Measurements from ENCODE around the gene CTH. TPM values are rescaled to one million over a fixed set of nuclear protein-coding genes. Genes with fewer than 3 reads are reported as not detected.

CTH gene
- total RNA-seq, 4 donors from 2014 or later = 1.3 to 6.9 (median 2.5) TPM

- no peak overlapping the region for H3K4me3 ChIP-seq
- in situ Hi-C loops (cut with MboI; ENCODE audit: low sequenced_read_pairs in 4 of 4) = no loop called here
- intact Hi-C loops (cut with DNase I; ENCODE audit: low total_unique reads) = no loop called here
- no peak overlapping the region for H3K27ac ChIP-seq
- peaks cover 3 to 54% of the 10 kb centered on the region in 2 donors for H3K36me3 ChIP-seq
- DNase-seq (no peak), ATAC-seq (no peak)
- H3K9me3 ChIP-seq = no peaks in the 10 kb centered on the region
- TF ChIP-seq POLR2A (IDR thresholded peaks at IDR 0.05) (no peak), CTCF (IDR thresholded peaks at IDR 0.05 in 4 of 5, conservative IDR thresholded peaks at IDR 0.05 in 1 of 5) (no peak)
- H3K27me3 ChIP-seq = no peaks in the 10 kb centered on the region
- H3K4me1 ChIP-seq = no peaks in the 10 kb centered on the region
These were observed 18.7 kb downstream of the CTH start for GRCh38 chr1:70429757-70430156.

DNA sequence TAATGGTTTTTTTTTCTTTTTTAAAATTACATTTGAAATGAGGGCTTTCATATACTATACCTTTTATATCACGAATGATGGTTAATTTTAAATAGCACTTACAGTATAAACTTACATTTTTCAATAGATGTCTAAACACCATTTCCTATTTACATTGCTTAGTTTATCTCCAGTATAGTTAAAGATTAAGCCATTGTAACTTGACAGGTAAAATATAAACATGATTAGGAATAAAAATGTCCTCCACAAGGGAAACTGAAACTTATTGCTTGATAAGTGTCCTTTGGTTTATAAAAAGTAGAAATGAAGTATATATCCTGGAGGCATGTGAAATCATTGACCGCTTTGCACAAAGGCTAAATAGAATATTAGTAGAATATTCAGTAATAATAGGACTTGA lies 20.2 kb downstream of the CTH start:
- H3K9me3 ChIP-seq = no peaks in the 10 kb centered on the region
- ATAC-seq = no peak
- in situ Hi-C loops (cut with MboI; ENCODE audit: low sequenced_read_pairs in 4 of 4) = no loop called here

GRCh38 chr1:70431874-70432273 lies 20.8 kb downstream of the CTH start:
- Histone ChIP-seq H3K9me3 (no peaks in the 10 kb centered on the region), H3K27ac (no peak overlapping the region), H3K4me3 (no peak overlapping the region), H3K27me3 (no peaks in the 10 kb centered on the region), H3K36me3 (peaks cover 3 to 60% of the 10 kb centered on the region in 2 donors), H3K4me1 (no peaks in the 10 kb centered on the region)
- no peak for ATAC-seq
- in situ Hi-C loops (cut with MboI; ENCODE audit: low sequenced_read_pairs in 4 of 4) (no loop called here), intact Hi-C loops (cut with DNase I; ENCODE audit: low total_unique reads) (no loop called here)
- DNase-seq = no peak
- TF ChIP-seq CTCF (IDR thresholded peaks at IDR 0.05 in 4 of 5, conservative IDR thresholded peaks at IDR 0.05 in 1 of 5) = no peak
- no peak for TF ChIP-seq POLR2A (IDR thresholded peaks at IDR 0.05)

More for the DNA sequence above, 20.2 kb downstream of the CTH start:
- intact Hi-C loops (cut with DNase I; ENCODE audit: low total_unique reads) = no loop called here
- Histone ChIP-seq H3K4me1 (no peaks in the 10 kb centered on the region), H3K36me3 (peaks cover 3 to 62% of the 10 kb centered on the region in 2 donors), H3K27ac (no peak overlapping the region), H3K27me3 (no peaks in the 10 kb centered on the region), H3K4me3 (no peak overlapping the region)
- DNase-seq = no peak
- TF ChIP-seq POLR2A (IDR thresholded peaks at IDR 0.05) (no peak), CTCF (IDR thresholded peaks at IDR 0.05 in 4 of 5, conservative IDR thresholded peaks at IDR 0.05 in 1 of 5) (no peak)

DNA sequence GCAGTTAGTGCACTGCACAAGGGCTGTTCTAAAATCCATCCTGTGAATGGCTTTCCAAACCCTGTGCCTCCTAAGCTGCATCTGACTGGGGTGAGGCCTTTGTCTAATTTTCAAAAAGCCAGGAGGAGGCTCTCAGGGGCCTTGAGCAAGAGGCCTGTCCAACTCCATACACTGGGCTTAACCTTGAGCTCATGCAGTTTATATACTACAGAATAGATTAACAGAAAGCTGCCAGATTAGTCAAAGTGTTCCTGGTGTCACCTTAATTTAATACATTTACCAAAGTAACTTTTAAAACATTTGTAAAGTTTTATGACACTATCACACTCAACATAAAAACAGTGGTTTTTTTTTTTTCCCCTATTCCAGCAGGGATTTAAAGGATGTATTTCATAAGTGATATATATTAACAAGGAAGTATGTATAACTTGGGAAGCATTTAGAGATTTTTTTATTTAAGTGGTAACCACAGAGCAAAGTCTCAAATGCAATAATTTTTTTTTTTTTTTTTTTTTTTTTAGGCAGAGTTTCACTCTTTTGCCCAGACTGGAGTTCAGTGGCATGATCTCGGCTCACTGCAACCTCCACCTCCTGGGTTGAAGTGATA lies 23.3 kb downstream of the CTH start:
- Histone ChIP-seq H3K9me3 (no peaks in the 10 kb centered on the region), H3K27me3 (no peaks in the 10 kb centered on the region), H3K4me1 (no peaks in the 10 kb centered on the region), H3K36me3 (peaks cover 3 to 64% of the 10 kb centered on the region in 2 donors), H3K27ac (no peak overlapping the region), H3K4me3 (no peak overlapping the region)
- no peak for TF ChIP-seq POLR2A (IDR thresholded peaks at IDR 0.05)
- TF ChIP-seq CTCF (IDR thresholded peaks at IDR 0.05 in 4 of 5, conservative IDR thresholded peaks at IDR 0.05 in 1 of 5) = no peak
- intact Hi-C loops (cut with DNase I; ENCODE audit: low total_unique reads) (no loop called here), in situ Hi-C loops (cut with MboI; ENCODE audit: low sequenced_read_pairs in 4 of 4) (no loop called here)
- ATAC-seq = no peak
- DNase-seq = no peak

All from gastrocnemius medialis (tissue), 4 donors.